Daoy (cell line): Measurements from ENCODE around the gene WAPL. TPM values are rescaled to one million over a fixed set of nuclear protein-coding genes. Genes with fewer than 3 reads are reported as not detected.

ENCODE experiments used
- DNase-seq: peaks from one replicate; pipeline ENCODE4 v3.0.0-alpha.2; 2015; ENCODE audit warnings: low read depth
- total RNA-seq: library from RNA; depleted of rRNA; stranded (reverse); fragments of >200 nt; shearing (Covaris generic); gene quantifications from 2 replicates; pipeline ENCODE4 v1.2.3, GENCODE V29; 2014

The WAPL gene
- total RNA-seq, 1 experiment from 2014 or later: 31.1 TPM

DNA sequence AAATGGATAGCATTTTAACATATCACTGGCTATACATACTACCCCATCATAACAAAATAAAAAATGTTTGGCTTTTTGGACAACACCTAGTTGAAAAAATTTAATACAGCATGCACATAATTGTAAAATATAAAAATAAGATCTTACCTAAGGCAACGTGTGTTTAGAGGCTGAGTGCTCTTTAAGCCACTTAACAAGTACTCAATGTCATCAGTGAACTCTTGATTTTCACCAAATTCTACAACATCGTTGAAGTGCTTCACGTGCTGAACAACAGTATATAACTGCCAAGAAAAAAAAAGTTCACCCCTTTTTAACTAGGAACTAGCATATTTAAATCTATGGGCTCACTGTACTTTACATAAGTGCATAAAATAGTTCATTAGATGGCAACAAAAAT lies 49.5 kb downstream of the WAPL start:
- DNase-seq: no peak

DNA sequence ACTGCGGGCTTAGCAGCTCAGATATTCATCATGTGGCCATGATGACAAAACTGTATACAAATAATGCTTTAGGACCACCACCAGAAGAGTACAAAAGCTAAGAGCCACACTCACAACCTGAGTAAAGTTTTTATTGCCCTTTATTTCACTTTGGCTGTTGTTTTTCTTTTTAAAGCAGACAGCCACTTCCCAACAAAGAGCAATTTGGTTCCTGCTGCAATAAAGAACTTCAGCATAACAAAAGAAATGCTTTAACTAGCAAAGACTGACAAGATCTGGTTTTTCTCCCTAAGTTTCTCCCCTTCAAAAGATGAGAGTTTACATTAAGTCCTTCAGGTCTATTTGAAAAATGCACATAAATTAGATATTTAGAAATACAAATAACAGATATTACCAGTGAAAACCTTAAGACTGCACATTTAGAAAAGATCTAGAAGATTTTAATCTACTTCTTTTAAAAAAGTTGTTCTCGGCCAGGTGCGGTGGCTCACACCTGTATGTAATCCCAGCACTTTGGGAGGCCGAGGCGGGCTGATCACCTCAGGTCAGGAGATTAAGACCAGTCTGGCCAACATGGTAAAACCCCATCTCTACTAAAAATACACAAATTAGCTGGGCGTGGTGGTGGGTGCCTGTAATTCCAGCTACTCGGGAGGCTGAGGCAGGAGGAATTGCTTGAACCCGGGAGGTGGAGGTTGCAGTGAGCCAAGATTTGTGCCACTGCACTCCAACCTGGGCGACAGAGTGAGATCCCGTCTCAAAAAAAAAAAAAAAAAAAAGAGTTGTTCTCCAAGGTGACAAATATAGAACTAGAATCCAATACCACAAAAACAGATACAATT lies 59.4 kb downstream of the WAPL start:
- no peak for DNase-seq

DNA sequence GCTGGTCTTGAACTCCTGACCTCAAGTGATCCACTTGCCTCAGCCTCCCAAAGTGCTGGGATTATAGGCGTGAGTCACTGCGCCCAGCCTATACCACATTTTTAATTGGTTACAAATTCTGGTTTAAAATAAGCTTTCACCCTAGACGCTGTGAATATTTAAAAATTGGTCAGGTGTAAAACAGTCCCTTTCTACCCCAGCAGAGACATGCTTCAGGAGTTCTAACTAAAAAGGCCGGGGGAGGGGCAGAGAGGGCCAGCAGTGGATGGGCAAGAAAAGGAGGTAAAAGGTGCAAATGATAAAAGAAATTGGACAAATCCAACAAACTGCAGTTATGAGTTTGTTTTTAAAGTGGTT lies 70.0 kb downstream of the WAPL start:
- DNase-seq: no peak

DNA sequence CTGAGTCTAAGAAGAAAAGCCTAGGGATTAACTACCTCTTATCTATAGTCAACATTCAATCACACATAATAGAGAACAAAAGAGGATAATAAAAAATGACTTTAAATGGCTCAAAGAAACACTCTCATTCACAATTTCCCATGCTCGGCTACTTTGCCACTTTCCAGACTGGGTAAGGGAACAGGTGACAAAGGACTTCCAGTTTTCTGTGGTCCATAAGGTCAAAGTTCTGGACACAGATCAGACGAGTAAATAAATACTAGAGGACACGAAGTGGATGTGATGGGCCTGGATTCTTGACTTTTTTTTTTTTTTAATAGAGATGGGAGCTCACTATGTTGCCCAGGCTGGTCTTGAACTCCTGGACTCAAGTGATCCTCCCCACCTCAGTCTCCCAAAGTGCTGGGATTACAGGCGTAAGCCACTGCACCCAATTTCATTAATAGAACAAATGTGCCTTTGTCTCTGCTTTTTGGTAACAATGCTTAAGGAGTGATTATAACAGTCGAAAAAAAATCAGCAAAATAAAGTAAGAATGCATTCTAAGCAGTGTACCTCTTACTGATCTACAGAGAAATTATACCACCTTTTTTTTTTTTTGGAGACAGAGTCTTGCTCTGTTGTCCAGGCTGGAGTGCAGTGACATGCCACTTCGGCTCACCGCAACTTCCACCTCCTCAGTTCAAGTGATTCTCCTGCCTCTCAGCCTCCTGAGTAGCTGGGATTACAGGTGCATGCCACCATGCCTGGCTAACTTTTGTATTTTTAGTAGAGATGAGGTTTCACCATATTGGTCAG lies 70.6 kb downstream of the WAPL start:
- no peak for DNase-seq

- DNase-seq: no peak
Observed at GRCh38 chr10:86449926-86450558, 71.5 kb downstream of the WAPL start.

DNA sequence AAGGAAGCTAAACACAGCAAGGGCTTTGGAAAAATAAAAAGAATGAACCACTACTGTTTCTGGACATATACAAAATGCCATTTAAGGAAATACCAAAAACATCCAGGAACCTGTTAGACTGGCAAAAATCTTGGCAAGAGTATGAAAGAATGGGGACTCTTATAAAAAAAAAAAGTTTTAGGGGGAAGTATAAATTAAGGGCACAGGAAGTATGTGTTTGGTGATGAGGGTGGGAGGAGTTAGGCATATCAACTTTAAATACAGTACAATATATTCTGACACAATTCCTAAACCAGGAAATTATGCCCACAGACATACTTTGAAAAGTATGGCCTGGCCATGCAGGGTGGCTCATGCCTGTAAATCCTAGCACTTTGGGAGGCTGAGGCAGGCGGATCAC lies 74.2 kb downstream of the WAPL start:
- no peak for DNase-seq

- no peak for DNase-seq
Observed at GRCh38 chr10:86446987-86447386, 74.6 kb downstream of the WAPL start.

DNA sequence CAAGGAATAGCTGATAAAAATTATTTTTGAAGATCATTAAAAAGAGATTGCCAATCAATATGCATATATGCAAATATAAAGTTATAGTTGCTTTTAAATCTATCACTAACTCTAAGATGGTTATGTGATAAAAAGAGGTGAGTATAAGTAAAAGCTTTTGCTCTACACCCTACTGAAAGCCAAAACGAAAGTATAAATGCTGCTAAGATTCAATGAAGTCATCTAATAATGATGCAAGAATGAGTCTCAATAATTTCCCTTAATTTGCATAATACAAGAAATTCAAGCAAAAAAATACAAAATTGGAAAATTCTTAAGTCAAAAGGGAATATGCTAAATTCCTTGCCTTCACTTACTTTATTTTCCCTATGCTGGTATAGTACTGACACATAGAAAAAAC lies 75.2 kb downstream of the WAPL start:
- no peak for DNase-seq

GRCh38 chr10:86443936-86444335 lies 77.7 kb downstream of the WAPL start:
- DNase-seq: no peak

DNA sequence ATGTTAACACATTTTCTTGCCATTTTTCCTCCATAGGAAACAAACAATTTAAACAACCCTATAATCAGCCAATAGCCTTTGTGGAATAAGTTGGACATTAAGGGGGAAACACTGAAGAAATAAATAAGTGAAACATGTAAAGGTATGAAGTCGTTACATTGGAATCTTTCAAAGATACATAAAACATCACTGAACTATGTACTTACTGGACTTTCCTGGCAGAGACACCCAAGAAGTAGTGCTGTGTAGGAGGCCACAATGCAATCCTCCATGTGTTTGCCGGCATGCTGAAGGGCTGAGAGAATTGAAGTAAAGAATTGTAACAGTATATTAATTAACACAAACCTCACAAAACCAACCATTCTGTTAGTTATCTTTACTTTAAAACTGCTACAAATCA lies 78.5 kb downstream of the WAPL start:
- no peak for DNase-seq

- peak; percentile 74 for DNase-seq
Observed at GRCh38 chr10:86440874-86441843, 80.4 kb downstream of the WAPL start.

GRCh38 chr10:86439544-86439943 lies 82.0 kb downstream of the WAPL start:
- DNase-seq: peak; percentile 40

- DNase-seq: no peak
Observed at GRCh38 chr10:86438091-86438749, 83.4 kb downstream of the WAPL start.

DNA sequence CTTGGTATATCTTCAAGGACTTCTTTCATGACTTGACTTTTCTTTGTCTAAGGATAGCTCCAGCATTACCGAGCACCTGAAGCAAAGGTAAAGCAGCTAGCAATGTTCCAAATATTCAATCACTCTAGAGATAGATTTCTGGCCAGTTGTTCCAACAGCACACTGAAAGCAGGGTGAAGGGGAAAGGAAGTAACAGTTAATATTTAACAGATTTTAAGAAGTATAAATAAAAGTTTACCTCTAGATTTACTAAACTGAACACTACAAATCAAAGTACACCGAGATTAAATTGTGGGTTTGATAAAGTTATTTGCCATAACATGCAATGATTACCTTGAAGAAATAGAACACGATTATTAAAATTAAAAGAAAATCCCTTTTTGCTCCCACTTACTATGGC lies 84.1 kb downstream of the WAPL start:
- DNase-seq: no peak

GRCh38 chr10:86436963-86437362 lies 84.6 kb downstream of the WAPL start:
- no peak for DNase-seq

GRCh38 chr10:86434656-86435055 lies 86.9 kb downstream of the WAPL start:
- DNase-seq: no peak

DNA sequence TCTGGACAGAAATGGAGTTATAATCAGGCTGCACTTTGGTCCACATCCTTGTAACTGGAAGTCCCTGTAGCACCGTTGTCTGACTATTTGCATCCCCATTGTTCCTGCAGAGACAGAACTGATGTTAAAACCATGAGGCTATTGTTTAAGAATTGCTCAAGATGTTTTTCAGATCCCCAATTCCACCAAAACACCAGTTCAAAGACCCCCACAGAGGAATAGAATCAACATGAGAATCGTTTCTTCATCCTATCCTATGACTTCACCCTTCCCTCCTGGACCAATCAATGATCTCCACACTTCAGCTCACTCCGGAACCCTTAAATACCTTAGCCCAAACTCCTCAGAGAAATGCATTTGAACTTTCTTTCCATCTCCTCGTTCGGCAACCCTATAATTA lies 97.9 kb downstream of the WAPL start:
- no peak for DNase-seq

GRCh38 chr10:86419101-86419500 lies 102.5 kb downstream of the WAPL start:
- DNase-seq: no peak

DNA sequence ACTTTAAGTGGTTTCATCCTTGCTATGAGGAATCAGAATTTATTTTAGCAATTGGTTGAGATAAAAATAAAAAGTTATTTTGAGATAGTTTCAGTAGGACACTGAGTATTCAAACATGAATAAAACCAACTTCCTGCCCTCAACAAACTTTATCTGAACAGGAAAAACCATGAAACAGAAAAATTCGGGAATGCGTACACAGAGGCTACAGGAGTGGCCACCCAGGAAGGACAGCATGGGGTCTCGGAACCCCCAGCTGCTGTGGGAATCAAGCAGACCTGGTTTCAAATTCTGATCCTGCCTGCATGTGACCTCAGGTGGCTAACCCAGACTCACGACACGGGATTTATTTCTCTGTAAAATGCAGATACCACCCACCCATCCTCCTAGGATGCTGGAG lies 106.0 kb downstream of the WAPL start:
- DNase-seq: no peak

GRCh38 chr10:86415116-86415515 lies 106.5 kb downstream of the WAPL start:
- no peak for DNase-seq
